HL-60/S4 treated with retinoic acid at 250 ng/mL for 4 days and 3 days (cell line): ENCODE data around the gene BCL6.

ENCODE experiments used
- in situ Hi-C: fragments of 300-500 bp; cut with MboI; formaldehyde crosslinking; loops from 2 replicates; pipeline ENCODE4 v1.7.0; 2022; ENCODE audit warnings: low sequenced_read_pairs

The BCL6 gene

GRCh38 chr3:187763850-187764648, 18.8 kb upstream of the BCL6 start:
- in situ Hi-C loops: no loop called here

- in situ Hi-C loops: no loop called here
Measured at GRCh38 chr3:187762792-187763191, 17.5 kb upstream of the BCL6 start.

- in situ Hi-C loops: no loop called here
Measured at GRCh38 chr3:187759601-187760000, 14.3 kb upstream of the BCL6 start.

- in situ Hi-C loops: no loop called here
Measured at GRCh38 chr3:187758318-187758955, 13.2 kb upstream of the BCL6 start.

GRCh38 chr3:187753516-187753915, 8.2 kb upstream of the BCL6 start:
- in situ Hi-C loops: no loop called here

- in situ Hi-C loops: no loop called here
Measured at GRCh38 chr3:187750513-187751123, 5.3 kb upstream of the BCL6 start.

GRCh38 chr3:187750006-187750512, 4.8 kb upstream of the BCL6 start:
- in situ Hi-C loops: no loop called here

- in situ Hi-C loops: no loop called here
Measured at GRCh38 chr3:187748050-187748481, 2.8 kb upstream of the BCL6 start.

- in situ Hi-C loops: no loop called here
Measured at GRCh38 chr3:187747506-187747905, 2.2 kb upstream of the BCL6 start.

- in situ Hi-C loops: no loop called here
Measured at GRCh38 chr3:187746442-187747281, 1.4 kb upstream of the BCL6 start.

- in situ Hi-C loops: no loop called here
Measured at GRCh38 chr3:187746059-187746441, 782 bp upstream of the BCL6 start.

- in situ Hi-C loops: loop anchor here (5.0 kb wide), 1 partner anchor 1208 kb away; no protein-coding TSS in a partner anchor
Measured at GRCh38 chr3:187744169-187745151, 808 bp downstream of the BCL6 start.

- in situ Hi-C loops: loop anchor here (5.0 kb wide), 1 partner anchor 1209 kb away; no protein-coding TSS in a partner anchor
Measured at GRCh38 chr3:187743195-187744141, 1.8 kb downstream of the BCL6 start.

GRCh38 chr3:187742351-187743171, 2.7 kb downstream of the BCL6 start:
- in situ Hi-C loops: loop anchor here (5.0 kb wide), 1 partner anchor 1210 kb away; no protein-coding TSS in a partner anchor

- in situ Hi-C loops: loop anchor here (5.0 kb wide), 1 partner anchor 1211 kb away; no protein-coding TSS in a partner anchor
Measured at GRCh38 chr3:187741403-187742350, 3.6 kb downstream of the BCL6 start.
